NCI-H2029 treated with DMSO at 0.1 percent for 48 hours (cell line): ENCODE data around the gene ACOT9.
A peak's percentile ranks its signal among the peaks of the same experiment; 100 is the strongest.
"Not testable (repeated sequence)": the region's sequence is repeated elsewhere in the genome, so short reads cannot be mapped to it uniquely, and the experiment has no call there.

Experiments used
- DNase-seq: peaks from one replicate; lab custom pipeline; 2025; lab: John Stamatoyannopoulos, UW

The ACOT9 gene

GRCh38 chrX:23765868-23766267, 22.8 kb upstream of the ACOT9 start:
- no peak for DNase-seq

- DNase-seq = no peak
Observed at GRCh38 chrX:23765449-23765848, 22.4 kb upstream of the ACOT9 start.

GRCh38 chrX:23764188-23764984, 21.3 kb upstream of the ACOT9 start:
- peak; percentile 55 for DNase-seq

GRCh38 chrX:23759821-23760220, 16.7 kb upstream of the ACOT9 start:
- DNase-seq = no peak

GRCh38 chrX:23756165-23756564, 13.1 kb upstream of the ACOT9 start:
- DNase-seq = no peak

- no peak for DNase-seq
Observed at GRCh38 chrX:23754664-23755063, 11.6 kb upstream of the ACOT9 start.

GRCh38 chrX:23752740-23753415, 9.8 kb upstream of the ACOT9 start:
- DNase-seq = no peak

GRCh38 chrX:23749576-23749975, 6.5 kb upstream of the ACOT9 start:
- DNase-seq = no peak

- no peak for DNase-seq
Observed at GRCh38 chrX:23749129-23749528, 6.1 kb upstream of the ACOT9 start.

GRCh38 chrX:23745786-23746185, 2.7 kb upstream of the ACOT9 start:
- no peak for DNase-seq

GRCh38 chrX:23743623-23743971, 521 bp upstream of the ACOT9 start:
- not testable (repeated sequence) for DNase-seq

- DNase-seq = no peak
Observed at GRCh38 chrX:23742174-23742696, 841 bp downstream of the ACOT9 start.

- DNase-seq = no peak
Observed at GRCh38 chrX:23737413-23737812, 5.7 kb downstream of the ACOT9 start.

GRCh38 chrX:23736030-23736429, 7.0 kb downstream of the ACOT9 start:
- DNase-seq = no peak

- DNase-seq = no peak
Observed at GRCh38 chrX:23732704-23733103, 10.4 kb downstream of the ACOT9 start.

GRCh38 chrX:23731951-23732350, 11.1 kb downstream of the ACOT9 start:
- no peak for DNase-seq

GRCh38 chrX:23729214-23729613, 13.9 kb downstream of the ACOT9 start:
- DNase-seq = no peak

- DNase-seq = no peak
Observed at GRCh38 chrX:23727206-23727605, 15.9 kb downstream of the ACOT9 start.

GRCh38 chrX:23726191-23726590, 16.9 kb downstream of the ACOT9 start:
- DNase-seq = no peak

- DNase-seq = no peak
Observed at GRCh38 chrX:23720117-23720677, 22.9 kb downstream of the ACOT9 start.

GRCh38 chrX:23705235-23705634, 37.8 kb downstream of the ACOT9 start:
- no peak for DNase-seq

- no peak for DNase-seq
Observed at GRCh38 chrX:23704673-23705206, 38.3 kb downstream of the ACOT9 start.

GRCh38 chrX:23699636-23700194, 43.4 kb downstream of the ACOT9 start:
- no peak for DNase-seq
